GM19463 (cell line): ENCODE results near the gene SFXN4.
A peak's percentile ranks its signal among the peaks of the same experiment; 100 is the strongest.
"Not testable (repeated sequence)": the region's sequence is repeated elsewhere in the genome, so short reads cannot be mapped to it uniquely, and the experiment has no call there.

Experiments used
- ATAC-seq: cut with Tn5 transposase; IDR thresholded peaks from one replicate; pipeline ENCODE4 v1.9.1; 2021; ENCODE audit warnings: mild to moderate bottlenecking, moderate library complexity; ENCODE audit not compliant: unreplicated experiment

SFXN4 gene

DNA sequence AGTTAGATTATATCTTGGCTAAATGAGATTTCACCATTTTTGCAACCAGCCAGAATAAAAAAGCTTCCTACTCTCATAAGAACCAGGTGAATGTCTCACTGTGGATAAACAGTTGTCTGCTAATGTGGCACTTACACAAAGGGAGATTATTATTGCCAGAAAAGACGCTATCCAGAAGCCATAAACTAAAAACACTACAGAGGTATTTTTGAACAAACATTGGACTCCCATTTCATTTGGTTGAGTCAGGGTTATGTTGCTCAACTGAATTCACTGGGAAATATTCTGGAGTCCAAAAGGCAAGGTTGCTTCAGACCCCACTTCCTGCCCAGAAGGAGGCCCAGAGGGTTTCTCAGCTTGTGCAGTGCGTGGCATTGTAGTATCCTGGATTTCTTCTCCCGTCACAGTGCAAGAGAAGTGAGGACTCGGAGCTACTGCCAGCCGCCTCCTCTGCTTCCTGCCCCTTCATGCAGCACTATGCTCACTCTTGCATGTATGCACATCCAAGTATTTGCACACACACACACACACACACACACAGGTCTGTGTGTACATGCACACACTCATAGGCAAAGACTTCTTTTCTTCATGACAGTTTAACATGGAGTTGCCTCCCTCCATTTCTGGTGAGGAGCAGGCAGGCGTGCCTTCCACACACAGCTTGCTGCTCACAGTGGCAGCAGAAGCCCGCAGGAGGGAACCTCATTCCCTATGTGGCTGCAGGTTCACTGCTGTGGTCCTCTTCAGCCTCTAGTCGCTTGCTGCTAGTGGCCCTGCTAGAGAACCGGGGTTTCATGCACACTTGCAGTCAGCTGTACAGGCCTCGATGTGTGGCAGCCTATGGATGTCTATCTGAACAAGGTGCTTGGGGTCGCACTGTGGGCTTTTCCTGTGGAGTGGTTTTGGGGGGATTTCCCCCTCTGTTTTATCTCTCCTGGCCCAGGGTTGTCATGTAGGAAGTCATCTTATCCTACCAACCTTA, 51.5 kb downstream of the SFXN4 start:
- ATAC-seq: no peak

DNA sequence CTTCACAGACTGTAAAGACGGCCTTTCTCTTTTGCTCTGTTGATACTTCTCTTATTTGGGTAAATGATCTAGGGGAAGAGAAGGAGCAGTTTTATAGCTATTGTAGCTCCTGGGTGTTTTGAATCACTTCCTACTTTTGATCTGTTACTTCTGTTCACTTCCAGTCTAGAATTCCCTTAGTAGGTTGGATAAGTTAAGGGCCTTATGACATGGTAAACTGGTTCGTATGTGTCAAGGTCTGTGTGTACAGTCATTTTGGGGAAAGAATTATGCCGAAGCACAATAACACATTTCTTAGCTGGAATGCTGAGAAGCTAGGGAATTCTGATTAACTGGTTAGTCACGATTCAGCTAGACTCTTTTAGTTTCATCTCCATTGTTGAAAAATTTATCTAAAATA, 53.5 kb downstream of the SFXN4 start:
- no peak for ATAC-seq

- ATAC-seq: not testable (repeated sequence)
Measured at GRCh38 chr10:119107771-119108170, 57.7 kb downstream of the SFXN4 start.

DNA sequence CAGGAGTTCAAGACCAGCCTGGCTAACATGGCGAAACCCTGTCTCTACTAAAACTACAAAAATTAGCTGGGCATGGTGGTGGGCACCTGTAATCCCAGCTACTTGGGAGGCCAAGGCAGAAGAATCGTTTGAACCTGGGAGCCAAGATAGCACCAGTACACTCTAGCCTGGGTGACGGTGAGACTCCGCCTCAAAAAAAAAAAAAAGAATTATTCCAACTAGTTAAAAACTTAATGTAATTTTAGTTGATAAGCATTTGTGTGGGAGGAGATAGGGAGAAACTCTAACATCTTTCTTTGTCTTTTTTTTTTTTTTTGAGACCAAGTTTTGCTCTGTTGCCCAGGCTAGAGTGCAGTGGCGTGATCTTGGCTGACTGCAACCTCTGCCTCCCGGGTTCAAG, 58.4 kb downstream of the SFXN4 start:
- ATAC-seq: not testable (repeated sequence)

DNA sequence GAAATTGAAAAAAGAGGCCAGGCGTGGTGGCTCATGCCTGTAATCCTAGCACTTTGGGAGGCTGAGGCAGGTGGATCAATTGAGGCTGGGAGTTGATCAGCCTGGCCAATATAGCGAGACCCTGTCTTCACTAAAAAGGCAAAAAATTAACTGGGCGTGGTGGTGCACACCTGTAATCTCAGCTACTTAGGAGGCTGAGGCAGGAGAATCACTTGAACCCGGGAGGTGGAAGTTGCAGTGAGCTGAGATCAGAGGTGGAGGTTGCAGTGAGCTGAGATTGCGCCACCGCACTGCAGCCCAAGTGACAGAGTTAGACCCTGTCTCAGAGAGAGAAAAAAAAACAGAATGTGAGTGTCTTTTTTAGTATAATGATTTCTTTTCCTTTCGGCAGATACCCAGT, 59.6 kb downstream of the SFXN4 start:
- ATAC-seq: not testable (repeated sequence)

GRCh38 chr10:119105155-119105554, 60.4 kb downstream of the SFXN4 start:
- ATAC-seq: no peak

DNA sequence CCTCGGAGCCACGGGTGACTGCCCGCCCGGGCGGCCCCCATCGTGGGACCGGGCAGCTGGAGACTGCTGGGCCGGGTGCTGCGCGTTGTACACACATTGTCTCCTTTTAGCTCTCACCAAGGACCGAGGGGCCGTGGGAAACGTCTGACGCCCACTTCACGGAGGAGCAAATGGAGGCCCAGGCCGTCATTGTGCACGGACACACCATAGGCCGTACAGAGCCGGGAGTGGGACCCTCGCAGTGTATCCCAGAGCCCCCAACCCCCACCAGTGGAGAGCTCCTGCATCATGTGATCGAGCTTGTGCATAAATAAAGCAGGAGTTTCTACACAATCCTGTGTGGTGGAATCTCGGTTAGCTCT, 60.9 kb downstream of the SFXN4 start:
- ATAC-seq: no peak

DNA sequence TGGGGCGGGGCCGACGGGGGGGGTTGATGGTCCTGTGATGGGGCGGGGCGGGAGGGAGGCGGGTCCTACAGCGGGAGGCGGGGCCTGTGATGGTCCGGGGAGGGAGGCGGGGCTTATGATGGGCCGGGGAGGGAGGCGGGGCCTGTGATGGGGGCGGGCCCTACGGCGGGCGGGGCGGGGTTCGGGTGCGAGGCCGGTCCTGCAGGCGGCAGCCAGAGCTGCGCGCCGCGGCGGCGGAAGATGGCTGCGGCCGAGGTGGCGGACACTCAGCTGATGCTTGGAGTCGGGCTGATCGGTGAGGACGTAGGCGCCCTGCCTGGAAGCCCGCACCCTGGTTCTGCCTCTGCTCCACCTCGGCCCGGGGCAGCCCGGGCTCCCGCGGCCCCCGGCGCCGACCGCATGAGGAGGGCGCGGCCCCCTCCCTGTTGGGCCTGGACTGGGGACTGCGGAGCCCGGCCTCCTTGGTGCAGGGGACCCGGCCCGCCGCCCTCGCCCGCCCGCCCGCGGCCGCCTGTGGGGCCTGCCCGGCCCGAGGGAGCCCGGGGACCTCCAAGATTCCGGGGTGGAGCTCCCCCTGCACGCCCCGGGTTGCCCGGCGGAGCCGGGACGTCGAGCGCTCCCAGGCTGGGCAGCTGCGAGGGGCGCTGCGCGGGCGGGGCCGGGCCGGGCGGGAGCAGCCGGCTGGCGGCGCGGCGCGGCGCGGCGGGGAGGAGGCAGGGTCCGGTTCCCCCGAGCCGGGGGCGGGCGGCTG, 61.4 kb downstream of the SFXN4 start, which contains the start of gene DENND10:
TSS of gene DENND10 (plus strand) at position 211 of the 751 bp plus-strand sequence. CDS start at position 241, 30 bp downstream.
- peak; percentile 85 for ATAC-seq

GRCh38 chr10:119103241-119103902, 62.1 kb downstream of the SFXN4 start:
- ATAC-seq: no peak

DNA sequence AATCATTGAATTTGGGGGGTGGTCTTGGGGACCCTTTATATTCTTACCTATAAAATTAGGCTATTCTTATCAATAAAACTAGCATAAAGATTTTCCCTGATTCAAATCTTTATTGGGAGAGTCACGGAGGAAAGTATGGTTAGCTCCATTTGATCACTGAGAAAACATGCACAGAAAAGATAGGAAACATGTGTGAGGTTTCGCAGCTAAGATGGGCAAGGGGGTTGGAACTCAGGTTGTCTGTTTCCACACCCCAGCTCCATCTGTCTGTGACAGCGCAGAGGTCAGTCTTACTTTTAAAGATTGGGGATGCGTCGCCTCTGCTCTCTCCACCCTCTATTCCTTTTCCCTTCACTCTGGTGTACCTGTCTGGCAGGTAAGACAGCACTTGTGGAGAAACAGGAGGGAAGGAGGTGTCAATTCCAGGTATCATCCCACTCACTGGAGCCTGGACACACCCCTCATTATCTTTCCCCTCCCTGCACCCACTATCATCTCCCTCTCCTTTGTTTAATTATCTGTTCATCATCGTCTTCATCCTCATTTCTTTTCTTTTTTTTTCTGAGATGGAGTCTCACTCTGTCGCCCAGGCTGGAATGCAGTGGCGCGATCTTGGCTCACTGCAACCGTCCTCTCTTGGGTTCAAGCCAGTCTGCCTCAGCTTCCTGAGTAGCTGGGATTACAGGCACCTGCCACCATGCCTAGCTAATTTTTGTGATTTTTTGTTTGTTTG, 64.0 kb downstream of the SFXN4 start:
- no peak for ATAC-seq

- ATAC-seq: no peak
Measured at GRCh38 chr10:119100434-119101238, 64.9 kb downstream of the SFXN4 start.

DNA sequence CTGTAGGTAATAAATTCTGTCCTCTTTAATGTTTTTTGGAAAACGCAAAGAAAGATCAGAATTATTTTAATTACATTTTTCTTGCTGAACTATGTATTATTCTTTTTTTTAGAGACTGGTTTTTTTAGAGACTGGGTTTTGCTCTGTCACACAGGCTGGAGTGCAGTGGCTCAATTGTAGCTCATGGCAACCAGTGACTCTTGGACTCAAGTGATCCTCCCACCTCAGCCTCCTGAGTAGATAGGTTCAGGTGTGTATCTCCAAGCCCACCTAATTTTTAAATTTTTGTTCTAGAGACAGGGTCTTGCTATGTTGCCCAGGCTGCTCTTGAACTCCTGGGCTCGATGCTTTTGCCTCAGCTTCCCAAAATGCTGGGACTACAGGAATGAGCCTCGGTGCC, 66.9 kb downstream of the SFXN4 start:
- ATAC-seq: no peak

GRCh38 chr10:119096641-119097415, 68.7 kb downstream of the SFXN4 start:
- not testable (repeated sequence) for ATAC-seq

GRCh38 chr10:119095640-119096039, 69.9 kb downstream of the SFXN4 start:
- no peak for ATAC-seq

DNA sequence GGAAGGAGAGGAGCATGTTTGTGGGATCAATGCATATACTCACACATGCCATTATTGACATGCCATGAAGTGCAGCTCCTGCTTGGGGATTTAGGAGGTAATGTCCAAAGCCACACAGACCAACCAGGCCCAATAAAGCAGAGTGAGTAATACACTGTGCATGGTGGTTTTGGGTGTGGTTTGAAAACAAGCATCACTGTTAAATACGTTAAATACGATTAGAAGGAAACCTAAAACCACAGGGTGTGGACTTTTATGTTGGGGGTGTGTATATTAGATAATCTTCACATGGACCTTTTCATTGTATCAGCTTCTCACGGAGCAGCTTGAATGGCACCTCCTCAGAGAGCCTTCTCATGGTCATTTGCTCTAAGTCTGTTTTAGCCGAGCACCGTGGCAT, 74.5 kb downstream of the SFXN4 start:
- no peak for ATAC-seq
